ENCODE results near the gene MED8.
A peak's percentile ranks its signal among the peaks of the same experiment; 100 is the strongest.

The MED8 gene

DNA sequence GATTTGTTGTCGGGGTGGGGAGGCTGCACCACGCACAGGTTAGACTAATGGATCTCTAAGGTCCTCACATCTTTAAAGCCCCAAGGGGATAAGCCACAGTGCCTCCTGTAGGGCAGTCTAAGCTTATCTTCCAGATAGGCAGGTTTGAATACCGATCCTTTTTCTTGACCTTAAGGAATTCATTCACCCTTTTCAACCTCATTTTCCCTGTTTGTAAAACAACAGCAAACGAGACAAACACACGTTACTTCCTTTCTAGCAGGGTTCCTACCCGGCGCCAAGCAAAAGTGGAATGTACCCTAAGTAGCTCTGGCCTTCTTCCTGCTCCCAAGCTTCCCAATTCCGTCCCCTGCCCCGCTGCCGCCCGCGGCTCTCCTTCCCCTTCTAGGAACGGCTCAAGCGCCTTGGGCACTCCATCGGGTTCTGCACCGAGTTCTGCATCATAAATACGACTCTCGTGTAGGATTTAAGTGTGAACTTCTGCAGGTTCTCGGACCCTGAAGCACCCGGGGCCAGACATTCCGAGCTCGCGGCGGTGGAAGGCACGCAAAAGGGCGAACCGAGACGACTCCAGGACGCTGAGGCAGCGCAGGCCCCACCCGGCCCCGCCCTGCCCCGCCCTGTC, 31.4 kb downstream of the MED8 start:
- DNase-seq, result peak; percentile 36

GRCh38 chr1:43357251-43357650, 32.3 kb downstream of the MED8 start:
- DNase-seq, result no peak

- DNase-seq, result no peak
Observed at GRCh38 chr1:43354936-43355335, 34.7 kb downstream of the MED8 start.

DNA sequence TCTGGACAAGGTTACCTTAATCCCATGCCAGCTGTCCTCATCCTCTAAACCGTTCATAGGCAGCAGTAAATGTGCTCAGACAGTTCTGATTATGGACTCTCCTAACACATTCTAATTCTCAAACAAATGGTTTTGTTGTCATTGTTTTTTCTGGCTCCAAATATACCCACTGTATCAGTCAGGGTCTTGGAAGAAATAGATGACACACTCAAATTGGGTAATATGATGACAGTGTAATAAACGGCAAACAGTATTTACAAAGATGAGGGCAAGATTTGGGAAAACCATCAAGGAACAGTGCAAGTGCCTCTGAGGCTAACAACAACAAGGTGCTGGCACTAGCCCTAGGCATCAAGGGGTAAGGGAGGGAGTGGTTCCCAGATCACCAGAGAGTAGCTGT, 35.1 kb downstream of the MED8 start:
- no peak for DNase-seq

DNA sequence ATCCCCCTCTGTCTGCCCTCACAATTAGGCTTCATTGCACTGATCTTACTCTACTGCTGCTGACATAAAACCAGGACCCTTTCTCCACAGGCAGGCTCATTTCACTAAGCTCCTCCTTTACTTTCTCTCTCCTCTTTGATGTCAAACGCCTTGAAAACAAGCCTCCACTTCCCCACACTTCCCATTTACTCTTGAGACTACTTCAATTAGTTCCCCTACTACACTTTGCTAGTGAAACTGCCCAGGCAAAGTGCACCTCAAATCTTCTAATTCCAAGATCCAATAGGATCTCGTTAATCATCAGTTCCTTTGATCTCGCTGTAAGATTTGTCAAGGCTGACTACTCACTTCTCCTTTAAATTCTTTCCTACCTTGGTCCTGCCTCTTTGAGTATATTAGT, 36.7 kb downstream of the MED8 start:
- no peak for DNase-seq

DNA sequence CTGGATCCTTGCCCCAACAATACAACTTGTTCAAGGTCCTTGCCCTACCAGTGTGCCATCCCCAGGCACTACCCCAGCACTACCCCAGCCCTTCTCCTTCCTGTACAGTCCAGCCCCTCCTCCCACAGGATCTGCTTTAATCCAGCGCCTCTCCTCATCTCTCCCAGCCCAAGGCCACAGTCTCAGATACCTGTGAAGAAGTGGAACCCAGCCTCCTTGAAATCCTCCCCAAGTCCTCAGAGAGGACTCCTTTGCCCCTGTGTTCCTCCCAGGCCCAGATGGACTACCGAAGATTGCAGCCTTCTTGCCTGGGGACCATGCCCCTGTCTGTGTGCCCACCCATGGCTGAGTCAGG, 37.3 kb downstream of the MED8 start:
- DNase-seq, result no peak

DNA sequence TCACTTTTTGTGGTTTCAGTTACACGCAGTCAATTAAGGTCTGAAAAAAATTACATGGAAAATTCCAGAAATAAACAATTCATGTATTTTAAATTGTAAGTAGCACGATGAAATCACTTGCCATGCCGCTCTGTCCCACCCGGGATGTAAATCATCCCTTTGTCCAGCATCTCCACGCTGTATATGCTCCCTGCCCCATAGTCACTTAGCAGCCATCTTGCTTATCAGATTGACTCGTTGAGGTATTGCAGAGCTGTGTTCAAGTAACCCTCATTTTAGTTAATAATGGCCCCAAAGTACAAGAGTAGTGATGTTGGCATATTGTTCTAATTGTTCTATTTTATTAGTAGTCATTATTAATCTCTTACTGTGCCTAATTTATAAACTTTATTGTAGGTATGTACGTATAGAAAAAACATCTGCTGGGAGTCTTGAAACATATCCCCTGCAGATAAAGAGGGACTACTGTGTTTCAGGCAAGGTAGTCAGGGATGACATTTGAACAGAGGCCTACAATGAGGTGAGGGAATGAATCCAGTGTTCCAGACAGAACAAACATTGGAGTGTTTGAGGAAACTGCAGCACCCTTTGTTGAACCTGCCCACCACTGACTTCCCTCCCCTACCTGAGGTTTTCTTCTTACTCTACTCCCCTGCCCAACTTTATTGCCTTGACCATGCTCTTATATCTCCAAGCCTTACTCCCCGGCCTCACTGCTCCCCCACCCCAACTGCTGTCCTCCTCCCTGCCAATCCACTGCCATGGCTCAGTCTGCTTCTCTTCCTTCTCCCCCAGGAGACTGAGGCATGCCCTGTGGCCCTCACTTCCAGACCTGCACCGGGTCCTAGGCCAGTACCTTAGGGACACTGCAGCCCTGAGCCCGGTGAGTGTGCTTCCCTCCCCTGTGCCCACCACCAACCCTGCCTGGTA, 37.9 kb downstream of the MED8 start:
- DNase-seq, result no peak

DNA sequence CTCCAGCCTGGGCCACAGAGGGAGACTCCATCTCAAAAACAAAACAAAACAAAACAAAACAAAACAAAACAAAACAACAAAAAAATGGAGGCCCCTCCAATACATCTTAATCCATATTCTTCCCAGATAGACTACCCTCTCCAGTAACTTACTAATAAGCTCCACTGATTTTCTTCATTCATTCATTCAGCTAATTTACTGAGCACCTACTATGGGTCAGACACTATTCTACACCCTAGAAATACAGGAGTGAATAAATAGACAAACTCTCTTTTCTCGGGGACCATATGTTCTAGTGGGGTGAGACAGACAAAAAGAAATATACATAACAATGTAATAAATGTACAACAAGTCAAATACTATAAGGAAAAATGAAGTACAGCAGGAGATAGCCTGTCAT, 38.6 kb downstream of the MED8 start:
- DNase-seq, result no peak

DNA sequence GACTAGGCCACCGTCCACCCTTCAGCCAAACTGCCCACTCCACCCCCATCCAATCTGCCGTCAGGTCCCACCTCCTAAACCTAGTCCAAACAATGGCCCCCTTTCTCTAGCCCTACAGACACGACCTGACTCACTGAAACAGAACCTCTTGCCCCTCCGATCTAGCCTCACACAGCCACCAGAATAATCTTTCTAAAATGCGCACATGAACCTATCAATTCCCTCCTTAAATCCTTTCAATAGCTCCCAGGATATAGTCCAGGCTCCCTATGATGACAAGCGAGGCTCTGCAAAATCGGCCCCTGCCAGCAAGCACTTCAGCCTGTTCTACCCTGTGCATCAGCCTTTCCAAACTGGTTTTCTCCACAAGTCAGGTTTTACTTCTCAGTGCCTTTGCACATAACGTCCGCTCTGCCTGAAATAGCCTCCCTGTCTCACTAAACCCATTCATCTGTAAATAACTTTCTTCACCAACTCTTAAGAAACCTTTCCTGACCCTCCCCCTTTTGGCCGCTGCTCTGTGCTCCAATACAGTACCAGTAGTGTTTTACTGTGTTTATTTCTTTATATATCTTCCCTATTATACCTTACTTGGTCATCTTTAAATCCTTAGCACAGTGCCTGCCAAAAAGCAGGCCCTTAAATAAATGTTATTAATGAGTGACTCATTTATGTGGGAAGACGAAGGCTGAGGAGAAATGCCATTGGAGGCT, 39.9 kb downstream of the MED8 start:
- no peak for DNase-seq

DNA sequence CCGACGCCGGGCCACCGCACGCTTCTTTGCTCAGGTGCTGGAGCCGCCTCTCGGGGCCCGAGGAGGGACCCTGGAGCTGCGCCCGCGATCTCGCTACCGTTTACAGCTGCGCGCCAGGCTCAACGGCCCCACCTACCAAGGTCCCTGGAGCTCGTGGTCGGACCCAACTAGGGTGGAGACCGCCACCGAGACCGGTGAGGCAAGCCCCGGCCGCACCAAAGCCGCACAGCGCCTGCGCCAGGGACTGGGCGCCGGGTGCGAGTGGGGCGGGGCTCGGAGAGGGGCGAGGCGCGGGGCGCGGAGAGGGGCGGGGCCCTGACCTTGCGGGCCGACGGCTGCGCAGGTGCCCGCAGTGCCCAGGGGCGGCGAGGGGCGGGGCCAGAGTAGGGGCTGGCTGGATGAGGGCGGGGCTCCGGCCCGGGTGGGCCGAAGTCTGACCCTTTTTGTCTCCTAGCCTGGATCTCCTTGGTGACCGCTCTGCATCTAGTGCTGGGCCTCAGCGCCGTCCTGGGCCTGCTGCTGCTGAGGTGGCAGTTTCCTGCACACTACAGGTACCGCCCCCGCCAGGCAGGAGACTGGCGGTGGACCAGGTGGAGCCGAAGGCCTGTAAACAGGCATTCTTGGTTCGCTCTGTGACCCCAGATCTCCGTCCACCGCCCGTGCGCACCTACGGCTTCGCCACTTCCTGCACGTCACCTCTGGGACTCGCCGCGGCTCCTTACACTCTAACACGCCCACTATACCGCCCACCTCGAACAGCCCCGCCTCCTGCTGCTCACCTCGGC, 40.6 kb downstream of the MED8 start:
- DNase-seq, result peak; percentile 58

- DNase-seq, result no peak
Observed at GRCh38 chr1:43348343-43348808, 41.2 kb downstream of the MED8 start.

DNA sequence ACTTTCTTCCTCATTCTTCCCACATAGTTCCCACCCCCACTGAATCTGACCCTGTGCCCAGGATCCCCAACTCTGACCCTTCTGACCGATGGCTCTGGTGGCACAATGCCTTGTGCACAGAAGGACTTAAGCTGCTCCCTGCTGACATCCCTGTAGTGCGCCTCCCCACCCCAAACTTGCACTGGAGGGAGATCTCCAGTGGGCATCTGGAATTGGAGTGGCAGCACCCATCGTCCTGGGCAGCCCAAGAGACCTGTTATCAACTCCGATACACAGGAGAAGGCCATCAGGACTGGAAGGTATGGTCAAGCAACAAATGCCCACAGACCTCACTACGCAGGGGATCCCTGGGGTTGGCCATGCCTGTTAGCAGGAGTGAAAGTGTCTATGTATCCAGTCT, 43.0 kb downstream of the MED8 start:
- no peak for DNase-seq

GRCh38 chr1:43345120-43345519, 44.5 kb downstream of the MED8 start:
- DNase-seq, result no peak

- no peak for DNase-seq
Observed at GRCh38 chr1:43344267-43344850, 45.2 kb downstream of the MED8 start.

- no peak for DNase-seq
Observed at GRCh38 chr1:43340559-43340958, 49.0 kb downstream of the MED8 start.

GRCh38 chr1:43339584-43340232, 49.9 kb downstream of the MED8 start:
- no peak for DNase-seq

DNA sequence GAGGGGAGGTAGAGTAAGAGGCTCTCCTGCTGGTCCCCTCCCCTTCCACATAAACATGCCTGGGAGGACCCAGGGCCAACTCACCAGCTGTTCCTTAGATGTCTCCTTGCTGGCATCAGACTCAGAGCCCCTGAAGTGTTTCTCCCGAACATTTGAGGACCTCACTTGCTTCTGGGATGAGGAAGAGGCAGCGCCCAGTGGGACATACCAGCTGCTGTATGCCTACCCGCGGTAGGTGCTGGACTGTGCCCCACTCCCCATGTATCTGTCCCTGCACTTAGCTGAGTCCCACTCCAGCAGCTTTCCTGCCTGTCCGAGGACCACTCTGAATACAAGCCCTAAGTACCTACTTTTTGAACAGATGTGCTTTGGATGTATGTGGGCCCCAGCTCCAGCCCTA, 51.6 kb downstream of the MED8 start:
- no peak for DNase-seq

DNA sequence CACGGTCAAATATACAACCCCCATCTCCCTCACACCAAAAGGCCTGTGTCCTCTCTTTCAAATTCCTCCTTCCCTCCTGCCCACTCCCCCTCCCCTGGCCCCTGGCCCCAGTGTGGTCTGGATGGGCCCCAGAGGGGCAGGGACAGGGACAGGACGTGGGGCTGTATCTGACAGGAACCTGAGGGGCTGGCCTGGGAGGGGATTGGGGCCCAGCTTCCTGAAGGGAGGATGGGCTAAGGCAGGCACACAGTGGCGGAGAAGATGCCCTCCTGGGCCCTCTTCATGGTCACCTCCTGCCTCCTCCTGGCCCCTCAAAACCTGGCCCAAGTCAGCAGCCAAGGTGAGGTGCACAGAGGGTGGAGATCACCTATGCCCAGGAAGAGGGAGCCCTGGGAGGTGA, 52.0 kb downstream of the MED8 start, which contains the start of gene MPL:
Gene MPL (plus strand): TSS at position 231 of the 400 bp plus-strand sequence. CDS start 31 bp downstream, at position 262.
- DNase-seq, result no peak

GRCh38 chr1:43334453-43335205, 55.0 kb downstream of the MED8 start:
- no peak for DNase-seq

Data from activated CD4-positive, alpha-beta T cell treated with anti-CD3 and anti-CD28 coated beads, Interleukin-10, Interleukin-2, amounts not matched to agents 100 ng/mL and 50 ng/mL, durations not matched to agents 16 hours and 8 hours (primary cell).